Measurements from ENCODE around the gene ACADL. TPM values are rescaled to one million over a fixed set of nuclear protein-coding genes. Genes with fewer than 3 reads are reported as not detected.

The ACADL gene
- total RNA-seq, 1 donor from 2014 or later = not detected

- H3K27me3 Mint-ChIP-seq (ENCODE audit: low read depth) = peaks cover 38% of the 10 kb centered on the region
- no peak overlapping the region for H3K4me3 Mint-ChIP-seq (ENCODE audit: unreplicated experiment)
Measured at GRCh38 chr2:210198326-210198725, 26.9 kb downstream of the ACADL start.

GRCh38 chr2:210197720-210198119 lies 27.5 kb downstream of the ACADL start:
- Mint-ChIP-seq H3K9me3 (ENCODE audit: low read depth) (no peaks in the 10 kb centered on the region), H3K27me3 (ENCODE audit: low read depth) (peaks cover 34% of the 10 kb centered on the region), H3K4me3 (ENCODE audit: unreplicated experiment) (no peak overlapping the region), H3K27ac (ENCODE audit: unreplicated experiment) (no peak overlapping the region), H3K4me1 (ENCODE audit: low read depth) (peaks cover 6% of the 10 kb centered on the region), H3K36me3 (ENCODE audit: low read depth) (no peaks in the 10 kb centered on the region)
- no peak for DNase-seq (ENCODE audit: low spot score)
- no peak for TF ChIP-seq CTCF (IDR thresholded peaks at IDR 0.05)

More at GRCh38 chr2:210198326-210198725, 26.9 kb downstream of the ACADL start:
- no peak for DNase-seq (ENCODE audit: low spot score)
- no peak for TF ChIP-seq CTCF (IDR thresholded peaks at IDR 0.05)
- Mint-ChIP-seq H3K36me3 (ENCODE audit: low read depth) (no peaks in the 10 kb centered on the region), H3K4me1 (ENCODE audit: low read depth) (peaks cover 6% of the 10 kb centered on the region), H3K27ac (ENCODE audit: unreplicated experiment) (peak overlapping the region; percentile 23), H3K9me3 (ENCODE audit: low read depth) (no peaks in the 10 kb centered on the region)

- peaks cover 26% of the 10 kb centered on the region for H3K27me3 Mint-ChIP-seq (ENCODE audit: low read depth)
- no peaks in the 10 kb centered on the region for H3K9me3 Mint-ChIP-seq (ENCODE audit: low read depth)
- DNase-seq (ENCODE audit: low spot score) = no peak
- H3K4me3 Mint-ChIP-seq (ENCODE audit: unreplicated experiment) = no peak overlapping the region
- peaks cover 6% of the 10 kb centered on the region for H3K4me1 Mint-ChIP-seq (ENCODE audit: low read depth)
- peak; percentile 97 for TF ChIP-seq CTCF (IDR thresholded peaks at IDR 0.05)
- H3K27ac Mint-ChIP-seq (ENCODE audit: unreplicated experiment) = no peak overlapping the region
- no peaks in the 10 kb centered on the region for H3K36me3 Mint-ChIP-seq (ENCODE audit: low read depth)
Measured at GRCh38 chr2:210195101-210195852, 30.0 kb downstream of the ACADL start.

GRCh38 chr2:210190345-210190744 lies 34.9 kb downstream of the ACADL start:
- TF ChIP-seq CTCF (IDR thresholded peaks at IDR 0.05) = no peak
- Mint-ChIP-seq H3K27ac (ENCODE audit: unreplicated experiment) (no peak overlapping the region), H3K27me3 (ENCODE audit: low read depth) (peaks cover 29% of the 10 kb centered on the region), H3K4me3 (ENCODE audit: unreplicated experiment) (no peak overlapping the region), H3K36me3 (ENCODE audit: low read depth) (no peaks in the 10 kb centered on the region), H3K9me3 (ENCODE audit: low read depth) (peaks cover 11% of the 10 kb centered on the region), H3K4me1 (ENCODE audit: low read depth) (peaks cover 1% of the 10 kb centered on the region)
- no peak for DNase-seq (ENCODE audit: low spot score)

GRCh38 chr2:210189452-210190138 lies 35.7 kb downstream of the ACADL start:
- Mint-ChIP-seq H3K4me3 (ENCODE audit: unreplicated experiment) (no peak overlapping the region), H3K4me1 (ENCODE audit: low read depth) (no peaks in the 10 kb centered on the region), H3K27ac (ENCODE audit: unreplicated experiment) (no peak overlapping the region), H3K36me3 (ENCODE audit: low read depth) (peaks cover 3% of the 10 kb centered on the region), H3K9me3 (ENCODE audit: low read depth) (peaks cover 17% of the 10 kb centered on the region), H3K27me3 (ENCODE audit: low read depth) (peaks cover 22% of the 10 kb centered on the region)
- DNase-seq (ENCODE audit: low spot score) = no peak
- no peak for TF ChIP-seq CTCF (IDR thresholded peaks at IDR 0.05)
